ENCODE data around the gene NMD3. TPM values are rescaled to one million over a fixed set of nuclear protein-coding genes. Genes with fewer than 3 reads are reported as not detected.
A peak's percentile ranks its signal among the peaks of the same experiment; 100 is the strongest.

The NMD3 gene
- total and polyA plus RNA-seq, 2 of the 13 experiments (the other 11 are each of a cell fraction or from before 2014, with no cell fraction given), result 44.2 to 55.2 TPM

- TF ChIP-seq ZNF407 (CRISPR knock-in tag; IDR thresholded peaks at IDR 0.05; ENCODE audit: not compliant biosample characterization), result no peak
- TF ChIP-seq ZNF766 (CRISPR knock-in tag; IDR thresholded peaks at IDR 0.05; ENCODE audit: borderline replicate concordance), result no peak
- TF ChIP-seq GABPA (IDR thresholded peaks at IDR 0.05; ENCODE audit: low read depth, low read length), result no peak
- TF ChIP-seq GABPA (CRISPR knock-in tag; IDR thresholded peaks at IDR 0.05; ENCODE audit: low read depth), result no peak
- peak; percentile 49 for TF ChIP-seq STAG1 (CRISPR knock-in tag; IDR thresholded peaks at IDR 0.05)
- TF ChIP-seq HMG20B (CRISPR knock-in tag; conservative IDR thresholded peaks at IDR 0.05), result no peak
- no peak for TF ChIP-seq KAT2B (IDR thresholded peaks at IDR 0.05; ENCODE audit: borderline replicate concordance, low read depth, low read length)
- 0 out of 2 replicates have a peak, but pooled peaks have one; percentile 39 for TF ChIP-seq PCBP1 (IDR thresholded peaks at IDR 0.05; ENCODE audit: borderline replicate concordance, low read depth, low read length)
Observed at GRCh38 chr3:161171639-161172552, 49.2 kb upstream of the NMD3 start (continued).
